Fibroblast of villous mesenchyme (primary cell): ENCODE measurements around the gene UMPS. TPM values are rescaled to one million over a fixed set of nuclear protein-coding genes. Genes with fewer than 3 reads are reported as not detected.
"Not testable (repeated sequence)": the region's sequence is repeated elsewhere in the genome, so short reads cannot be mapped to it uniquely, and the experiment has no call there.

Source experiments
- DNase-seq: peaks from one replicate; pipeline ENCODE4 v3.0.0-alpha.2; 2010; ENCODE audit warnings: low read depth
- H3K4me3 ChIP-seq: 2 replicates; pipeline ENCODE4 v1.5.1; 2011; ENCODE audit warnings: low read depth, mild to moderate bottlenecking, low read length
- total RNA-seq: library from RNA; depleted of rRNA; stranded (reverse); fragments of >200 nt; gene quantifications from 2 replicates; pipeline ENCODE4 v1.2.3, GENCODE V29; 2012
- TF ChIP-seq, protein P1 (sequence below): IDR thresholded peaks from 2 replicates; pipeline ENCODE4 v1.5.1; 2012; ENCODE audit warnings: low read depth, mild to moderate bottlenecking, low read length; ENCODE audit not compliant: insufficient read depth

The UMPS gene
- total RNA-seq, 1 donor = 31.1 TPM

DNA sequence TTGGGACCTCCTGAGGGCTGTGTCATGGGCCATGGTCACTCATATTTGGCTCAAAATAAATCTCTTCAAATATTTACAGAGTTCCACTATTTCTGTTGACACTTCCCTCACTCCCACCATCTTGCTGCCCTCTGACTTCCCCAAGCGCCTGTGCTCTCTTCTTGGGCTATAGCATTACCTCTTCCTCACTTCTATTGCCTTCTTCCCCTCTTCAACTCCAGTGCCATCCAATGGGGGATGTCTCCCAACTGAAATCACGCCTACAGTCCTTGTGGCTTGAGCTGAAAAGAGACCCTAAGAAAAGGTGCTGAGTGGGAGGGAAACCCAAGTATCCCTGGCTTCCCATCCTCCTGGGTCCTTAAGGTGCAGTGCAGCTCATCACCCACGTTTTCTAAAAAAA is 21.8 kb downstream of the UMPS start:
- TF ChIP-seq, protein P1, sequence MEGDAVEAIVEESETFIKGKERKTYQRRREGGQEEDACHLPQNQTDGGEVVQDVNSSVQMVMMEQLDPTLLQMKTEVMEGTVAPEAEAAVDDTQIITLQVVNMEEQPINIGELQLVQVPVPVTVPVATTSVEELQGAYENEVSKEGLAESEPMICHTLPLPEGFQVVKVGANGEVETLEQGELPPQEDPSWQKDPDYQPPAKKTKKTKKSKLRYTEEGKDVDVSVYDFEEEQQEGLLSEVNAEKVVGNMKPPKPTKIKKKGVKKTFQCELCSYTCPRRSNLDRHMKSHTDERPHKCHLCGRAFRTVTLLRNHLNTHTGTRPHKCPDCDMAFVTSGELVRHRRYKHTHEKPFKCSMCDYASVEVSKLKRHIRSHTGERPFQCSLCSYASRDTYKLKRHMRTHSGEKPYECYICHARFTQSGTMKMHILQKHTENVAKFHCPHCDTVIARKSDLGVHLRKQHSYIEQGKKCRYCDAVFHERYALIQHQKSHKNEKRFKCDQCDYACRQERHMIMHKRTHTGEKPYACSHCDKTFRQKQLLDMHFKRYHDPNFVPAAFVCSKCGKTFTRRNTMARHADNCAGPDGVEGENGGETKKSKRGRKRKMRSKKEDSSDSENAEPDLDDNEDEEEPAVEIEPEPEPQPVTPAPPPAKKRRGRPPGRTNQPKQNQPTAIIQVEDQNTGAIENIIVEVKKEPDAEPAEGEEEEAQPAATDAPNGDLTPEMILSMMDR = no peak
- DNase-seq = no peak
- H3K4me3 ChIP-seq = no peak overlapping the region

DNA sequence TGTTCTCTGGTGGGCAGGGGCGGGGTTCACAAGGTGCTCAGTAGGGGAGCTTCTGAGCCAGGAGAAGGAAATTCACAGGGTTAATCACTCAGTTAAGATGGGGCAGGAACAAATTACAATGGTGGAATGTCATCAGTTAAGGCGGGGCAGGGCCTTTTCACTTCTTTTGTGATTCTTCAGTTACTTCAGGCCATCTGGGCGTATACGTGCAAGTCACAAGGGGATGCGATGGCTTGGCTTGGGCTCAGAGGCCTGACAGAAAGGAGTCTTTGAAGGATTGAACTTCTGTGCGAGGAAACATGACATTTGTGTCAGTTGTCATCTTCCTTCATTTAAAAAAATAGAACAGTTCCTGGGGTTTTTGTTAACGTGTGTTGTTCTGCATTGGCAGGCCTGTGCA is 27.7 kb downstream of the UMPS start:
- not testable (repeated sequence) for H3K4me3 ChIP-seq, DNase-seq

DNA sequence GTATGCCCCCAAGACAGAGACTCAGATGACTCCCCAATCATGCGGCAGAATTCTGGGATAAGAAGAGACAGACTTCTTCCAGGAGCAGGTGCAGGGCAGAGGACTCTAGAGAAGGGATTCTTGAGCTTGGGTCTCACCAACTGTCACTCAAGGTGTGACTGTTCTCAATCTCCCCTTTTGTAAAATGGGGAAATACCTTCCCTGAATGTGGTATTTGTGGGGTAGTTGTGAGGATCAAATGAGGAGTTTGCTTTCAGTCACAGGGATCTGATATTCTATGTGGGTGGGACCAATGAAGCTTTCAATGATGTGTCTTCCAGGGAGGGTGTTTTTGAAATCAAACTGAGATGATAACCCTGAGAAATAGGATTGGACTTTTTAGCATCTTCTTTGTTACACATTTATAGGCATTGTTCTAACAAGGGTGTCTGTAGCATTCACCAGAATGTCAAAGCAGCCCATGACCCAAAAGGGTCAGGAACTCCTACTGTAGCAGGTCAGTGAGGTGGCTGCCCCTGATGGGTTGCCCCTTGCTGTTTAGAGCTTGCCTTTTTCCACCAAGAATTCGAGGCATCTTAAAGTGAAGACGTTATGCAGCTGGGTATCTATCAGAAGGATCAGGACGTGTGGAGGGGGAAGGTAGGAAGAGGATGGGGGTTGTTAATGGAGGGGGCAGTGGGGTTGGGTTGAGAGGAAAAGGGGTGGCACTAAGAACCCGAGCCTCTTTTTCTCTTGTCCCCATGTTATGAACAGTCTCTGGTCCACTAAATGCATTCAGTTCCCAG is 28.8 kb downstream of the UMPS start:
- TF ChIP-seq, protein P1 = no peak
- DNase-seq = no peak
- H3K4me3 ChIP-seq = no peak overlapping the region

DNA sequence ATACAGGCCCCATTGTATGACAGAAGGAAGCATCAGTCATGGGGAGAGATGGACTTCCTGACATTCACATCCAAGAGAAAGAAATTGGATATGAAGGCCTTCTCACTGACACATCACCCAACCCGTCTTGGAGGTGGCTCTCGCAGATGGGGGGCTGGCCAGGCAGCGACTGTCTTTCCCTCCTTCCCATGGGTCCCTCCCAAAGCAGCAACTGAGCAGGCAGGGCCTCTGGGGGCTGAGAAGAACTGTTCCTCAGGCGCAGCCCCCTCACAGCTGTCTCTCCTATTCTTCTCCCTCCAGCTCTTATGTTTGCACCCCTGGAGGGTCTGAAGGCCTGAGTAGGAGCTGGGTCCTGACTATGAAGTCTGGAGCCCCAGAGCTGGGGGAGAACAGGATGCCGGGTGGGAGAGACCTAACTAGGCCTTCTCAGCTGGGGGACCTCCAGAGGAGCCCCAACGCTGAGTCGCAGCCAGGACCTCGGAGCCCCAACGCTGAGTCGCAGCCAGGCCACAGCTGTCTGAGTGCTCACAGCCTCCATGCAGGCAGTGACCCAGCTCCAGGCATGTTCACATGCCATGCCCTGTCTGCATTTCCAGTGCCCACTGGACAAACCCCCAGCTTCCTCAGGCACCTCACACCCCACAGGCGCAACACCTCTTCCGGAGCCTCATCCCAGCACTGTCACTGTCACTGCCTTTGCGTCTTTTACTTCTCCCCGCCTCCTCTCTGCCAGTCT is 29.6 kb downstream of the UMPS start:
- TF ChIP-seq, protein P1 = no peak
- H3K4me3 ChIP-seq = no peak overlapping the region
- no peak for DNase-seq

DNA sequence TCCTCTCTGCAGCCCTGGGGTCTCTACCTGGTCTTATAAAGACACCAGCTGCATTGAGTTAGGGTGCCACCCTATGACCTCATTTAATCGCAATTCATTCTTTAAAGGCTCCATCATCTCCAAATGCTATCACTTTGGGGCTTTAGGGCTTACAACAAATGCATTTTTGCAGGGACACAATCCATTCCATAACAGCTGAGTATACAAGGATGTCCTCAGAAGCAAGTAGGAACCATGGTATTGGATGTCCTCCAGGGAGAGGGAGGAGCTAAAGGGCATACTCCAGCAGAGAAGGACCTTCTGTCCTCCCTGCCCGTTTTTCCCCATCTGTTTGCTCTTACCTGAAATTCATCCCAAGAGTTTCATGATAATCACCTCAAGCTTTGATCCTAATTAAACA is 30.3 kb downstream of the UMPS start:
- no peak overlapping the region for H3K4me3 ChIP-seq
- DNase-seq = peak; percentile 50
- TF ChIP-seq, protein P1 = no peak

DNA sequence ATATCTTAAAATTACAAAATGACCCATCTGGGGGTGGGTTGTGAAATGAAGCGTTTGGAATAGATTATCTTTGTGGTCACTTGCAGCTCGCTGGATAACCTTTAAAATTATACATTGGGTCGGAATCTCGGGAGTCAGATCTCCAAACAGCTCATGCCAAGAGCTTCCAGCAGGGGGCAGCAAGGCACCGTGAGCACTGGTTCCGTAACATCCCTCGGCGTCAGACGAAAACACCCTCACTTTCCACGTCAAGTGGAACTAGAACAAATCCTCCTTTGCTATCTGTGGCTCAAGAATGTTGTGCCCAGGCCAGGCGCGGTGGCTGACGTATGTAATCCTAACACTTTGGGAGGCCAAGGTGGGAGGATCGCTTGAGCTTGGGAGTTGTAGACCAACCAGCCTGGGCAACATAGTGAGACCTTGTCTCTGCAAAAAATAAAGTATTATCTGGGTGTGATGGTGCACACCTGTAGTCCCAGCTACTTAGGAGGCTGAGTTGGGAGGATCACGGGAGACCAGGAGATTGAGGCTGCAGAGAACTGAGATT is 31.1 kb downstream of the UMPS start:
- TF ChIP-seq, protein P1 = peak; percentile 97
- DNase-seq = peak; percentile 95
- no peak overlapping the region for H3K4me3 ChIP-seq

DNA sequence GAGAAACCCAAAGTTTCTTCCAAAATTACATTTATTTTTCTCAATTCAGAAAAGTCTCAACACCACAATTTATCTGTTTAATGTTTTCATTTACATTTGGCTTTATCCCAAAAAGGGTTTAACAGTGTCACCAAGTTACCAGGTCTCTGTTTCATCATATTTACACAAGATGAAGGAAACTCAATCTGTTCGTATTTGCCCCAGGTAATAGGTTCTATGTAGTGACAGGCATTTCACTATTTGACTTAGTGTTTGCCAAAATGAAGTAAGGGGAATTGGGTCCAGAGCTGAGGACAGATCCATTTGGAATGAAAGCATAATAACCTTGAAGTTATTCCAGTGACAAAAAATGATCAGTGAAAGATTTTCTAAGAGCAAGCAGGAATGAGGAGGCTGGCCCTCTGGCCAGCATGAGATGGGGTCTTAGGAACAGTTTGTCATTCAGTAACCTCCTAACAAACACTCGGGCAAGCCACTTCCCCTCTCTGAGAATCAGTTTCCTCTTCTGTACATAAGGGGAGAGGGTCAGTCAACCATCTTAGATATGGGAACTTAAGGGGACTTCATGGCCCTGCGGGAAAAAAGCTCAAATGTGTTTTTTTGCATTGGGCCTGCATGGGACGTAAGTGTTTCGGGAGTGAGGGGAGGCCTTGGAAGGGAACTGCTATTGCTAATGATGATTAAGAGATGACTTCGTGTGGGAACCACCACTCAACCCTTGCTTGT is 31.8 kb downstream of the UMPS start:
- no peak overlapping the region for H3K4me3 ChIP-seq
- TF ChIP-seq, protein P1 = no peak
- no peak for DNase-seq
